HepG2 (cell line): ENCODE results near the gene XIAP. TPM values are rescaled to one million over a fixed set of nuclear protein-coding genes. Genes with fewer than 3 reads are reported as not detected.

Experiments
- ASH2L ChIP-seq: fragments of 300-600, 200-600 bp; sonication (generic); IDR thresholded peaks from 2 replicates; pipeline ENCODE4 v1.7.0; 2017; ENCODE audit warnings: low read depth, mild to moderate bottlenecking, moderate library complexity, mixed read lengths, low read length; ENCODE audit not compliant: insufficient read length
- CAMTA2 ChIP-seq: sonication (generic); formaldehyde crosslinking; IDR thresholded peaks from 2 replicates; pipeline ENCODE4 v1.4.0; 2020; ENCODE audit warnings: mild to moderate bottlenecking, missing genetic modification reagents, borderline replicate concordance
- CC2D1A ChIP-seq: sonication (generic); formaldehyde crosslinking; IDR thresholded peaks from 2 replicates; pipeline ENCODE4 v1.8.1; 2023; ENCODE audit warnings: mild to moderate bottlenecking, missing genetic modification reagents
- CREB1 ChIP-seq, 2 experiments: fragments of 450-650 bp in 1 of 2; IDR thresholded peaks; 2 replicates each; pipeline ENCODE4 v1.6.1; 2016 to 2017; ENCODE audit warnings: control low read depth in 1 of 2, mild to moderate bottlenecking in 1 of 2, missing compliant biosample characterization in 1 of 2, missing genetic modification characterization in 1 of 2
- DMAP1 ChIP-seq: IDR thresholded peaks from 2 replicates; pipeline ENCODE4 v1.6.1; 2016
- MTF2 ChIP-seq: sonication (generic); formaldehyde crosslinking; IDR thresholded peaks from 2 replicates; pipeline ENCODE4 v1.5.0; 2020; ENCODE audit warnings: missing genetic modification reagents, borderline replicate concordance
- MXI1 ChIP-seq: IDR thresholded peaks from 3 replicates; pipeline ENCODE4 v1.6.1; 2012; ENCODE audit warnings: low read depth, low read length, inconsistent platforms, borderline replicate concordance
- SPEN ChIP-seq: sonication (generic); formaldehyde crosslinking; IDR thresholded peaks from 2 replicates; pipeline ENCODE4 v1.5.1; 2020; ENCODE audit warnings: low read depth, mild to moderate bottlenecking, missing genetic modification reagents
- SSRP1 ChIP-seq: IDR thresholded peaks from 2 replicates; pipeline ENCODE4 v1.6.1; 2016; ENCODE audit warnings: control low read depth
- U2AF1 ChIP-seq: fragments of 200-400 bp; formaldehyde crosslinking; optimal IDR thresholded peaks from 2 replicates; pipeline ENCODE3; 2017; ENCODE audit warnings: mild to moderate bottlenecking, low read depth, low read length
- YEATS4 ChIP-seq: sonication (generic); formaldehyde crosslinking; IDR thresholded peaks from 2 replicates; pipeline ENCODE4 v1.4.0; 2020; ENCODE audit warnings: missing genetic modification reagents, borderline replicate concordance
- ZNF101 ChIP-seq: sonication (generic); formaldehyde crosslinking; IDR thresholded peaks from 2 replicates; pipeline ENCODE4 v1.4.0; 2020; ENCODE audit warnings: mild to moderate bottlenecking, low read depth, missing genetic modification reagents, borderline replicate concordance
- ZNF549 ChIP-seq: sonication (generic); formaldehyde crosslinking; IDR thresholded peaks from 2 replicates; pipeline ENCODE4 v1.5.0; 2020; ENCODE audit warnings: missing genetic modification reagents
- ZNF644 ChIP-seq: IDR thresholded peaks from 2 replicates; pipeline ENCODE4 v1.6.1; 2016; ENCODE audit warnings: low read depth
- ZNF747 ChIP-seq: sonication (generic); formaldehyde crosslinking; IDR thresholded peaks from 2 replicates; pipeline ENCODE4 v1.8.1; 2023; ENCODE audit warnings: missing genetic modification reagents, mild to moderate bottlenecking, borderline replicate concordance
- ZNF775 ChIP-seq: sonication (generic); formaldehyde crosslinking; IDR thresholded peaks from 2 replicates; pipeline ENCODE4 v1.4.0; 2020; ENCODE audit warnings: missing genetic modification reagents, mild to moderate bottlenecking, moderate library complexity, borderline replicate concordance
- polyA plus RNA-seq, 8 experiments: library from polyadenylated mRNA; depleted of rRNA in 3 of 8; stranded (reverse) in 7 of 8; unstranded in 1 of 8; fragments of >200 nt; fragmentation: Illumina TruSeq in 4 of 8; extraction: Trizol in 4 of 8; gene quantifications; 2 replicates each; pipeline versions ENCODE4 v1.2.1 to v1.2.3, GENCODE V29; 2011 to 2016; ENCODE audit warnings: low read depth in 4 of 8, missing spikeins in 1 of 8, mixed read lengths in 1 of 8; ENCODE audit not compliant: insufficient read depth in 1 of 8
- total RNA-seq, 5 experiments: library from RNA; depleted of rRNA; stranded (reverse); fragments of >200 nt; fragmentation: Illumina TruSeq; extraction: Trizol; gene quantifications; 2 replicates each; pipeline ENCODE4 v1.2.3, GENCODE V29; 2016; ENCODE audit warnings: low read depth in 1 of 5
- TF ChIP-seq, protein P1 (sequence below): sonication (generic); formaldehyde crosslinking; IDR thresholded peaks from 2 replicates; pipeline ENCODE4 v1.4.0; 2020; ENCODE audit warnings: missing genetic modification reagents
- TF ChIP-seq, protein P2 (sequence below): sonication (generic); formaldehyde crosslinking; IDR thresholded peaks from 2 replicates; pipeline ENCODE4 v1.4.0; 2020; ENCODE audit warnings: missing genetic modification reagents
- TF ChIP-seq, protein P3 (sequence below): sonication (generic); formaldehyde crosslinking; IDR thresholded peaks from 2 replicates; pipeline ENCODE4 v1.4.0; 2020; ENCODE audit warnings: missing genetic modification reagents
- TF ChIP-seq, protein P4 (sequence below): sonication (generic); formaldehyde crosslinking; IDR thresholded peaks from 2 replicates; pipeline ENCODE4 v1.5.0; 2020; ENCODE audit warnings: missing genetic modification reagents
- TF ChIP-seq, protein P5 (sequence below): IDR thresholded peaks from 2 replicates; pipeline ENCODE4 v1.4.0; 2020; ENCODE audit warnings: mild to moderate bottlenecking, missing genetic modification reagents

The XIAP gene
- total and polyA plus RNA-seq, 2 of the 13 experiments (the other 11 are each of a cell fraction or from before 2014, with no cell fraction given): 12.9 to 29.5 TPM

DNA sequence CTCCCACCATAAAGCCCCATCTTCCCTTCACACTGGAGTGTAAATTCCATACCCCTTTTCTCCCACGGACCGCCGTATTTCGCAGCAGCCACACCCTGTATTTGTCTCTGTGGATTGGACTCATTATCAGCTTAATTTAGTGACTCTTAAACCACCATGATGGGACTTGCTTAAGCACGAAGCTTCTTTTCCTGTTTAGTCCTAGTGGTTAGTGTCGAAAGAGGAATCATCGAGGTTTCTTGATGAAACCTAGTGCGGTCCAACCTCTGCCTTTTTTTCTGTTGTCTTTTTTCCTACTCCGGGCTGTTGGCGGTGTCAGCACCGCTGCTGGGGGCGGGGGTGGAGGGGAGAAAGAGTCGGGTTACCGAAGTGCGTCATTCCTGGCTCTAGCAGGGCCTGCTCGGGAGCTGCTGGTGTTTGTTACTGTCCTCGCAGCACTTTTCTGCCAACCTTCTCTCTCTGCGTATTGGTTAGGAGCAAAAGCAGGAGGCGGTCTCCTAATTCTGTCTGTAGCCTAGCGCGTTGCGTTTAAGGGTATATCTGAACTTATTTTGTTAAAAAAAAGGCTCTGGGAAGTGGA lies 103.0 kb downstream of the XIAP start (continued):
- no peak for TF ChIP-seq DMAP1 (CRISPR knock-in tag)
- TF ChIP-seq, protein P1, sequence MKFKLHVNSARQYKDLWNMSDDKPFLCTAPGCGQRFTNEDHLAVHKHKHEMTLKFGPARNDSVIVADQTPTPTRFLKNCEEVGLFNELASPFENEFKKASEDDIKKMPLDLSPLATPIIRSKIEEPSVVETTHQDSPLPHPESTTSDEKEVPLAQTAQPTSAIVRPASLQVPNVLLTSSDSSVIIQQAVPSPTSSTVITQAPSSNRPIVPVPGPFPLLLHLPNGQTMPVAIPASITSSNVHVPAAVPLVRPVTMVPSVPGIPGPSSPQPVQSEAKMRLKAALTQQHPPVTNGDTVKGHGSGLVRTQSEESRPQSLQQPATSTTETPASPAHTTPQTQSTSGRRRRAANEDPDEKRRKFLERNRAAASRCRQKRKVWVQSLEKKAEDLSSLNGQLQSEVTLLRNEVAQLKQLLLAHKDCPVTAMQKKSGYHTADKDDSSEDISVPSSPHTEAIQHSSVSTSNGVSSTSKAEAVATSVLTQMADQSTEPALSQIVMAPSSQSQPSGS (CRISPR knock-in tag): 0 out of 2 replicates have a peak, but pooled peaks have one; percentile 19
- no peak for TF ChIP-seq ZNF775 (CRISPR knock-in tag)
- TF ChIP-seq, protein P2, sequence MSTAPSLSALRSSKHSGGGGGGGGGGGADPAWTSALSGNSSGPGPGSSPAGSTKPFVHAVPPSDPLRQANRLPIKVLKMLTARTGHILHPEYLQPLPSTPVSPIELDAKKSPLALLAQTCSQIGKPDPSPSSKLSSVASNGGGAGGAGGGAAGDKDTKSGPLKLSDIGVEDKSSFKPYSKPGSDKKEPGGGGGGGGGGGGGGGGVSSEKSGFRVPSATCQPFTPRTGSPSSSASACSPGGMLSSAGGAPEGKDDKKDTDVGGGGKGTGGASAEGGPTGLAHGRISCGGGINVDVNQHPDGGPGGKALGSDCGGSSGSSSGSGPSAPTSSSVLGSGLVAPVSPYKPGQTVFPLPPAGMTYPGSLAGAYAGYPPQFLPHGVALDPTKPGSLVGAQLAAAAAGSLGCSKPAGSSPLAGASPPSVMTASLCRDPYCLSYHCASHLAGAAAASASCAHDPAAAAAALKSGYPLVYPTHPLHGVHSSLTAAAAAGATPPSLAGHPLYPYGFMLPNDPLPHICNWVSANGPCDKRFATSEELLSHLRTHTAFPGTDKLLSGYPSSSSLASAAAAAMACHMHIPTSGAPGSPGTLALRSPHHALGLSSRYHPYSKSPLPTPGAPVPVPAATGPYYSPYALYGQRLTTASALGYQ (CRISPR knock-in tag): no peak
- no peak for TF ChIP-seq ZNF644 (CRISPR knock-in tag)
- TF ChIP-seq SSRP1: no peak
- no peak for TF ChIP-seq U2AF1
- no peak for TF ChIP-seq CC2D1A (CRISPR knock-in tag)
- TF ChIP-seq, protein P3, sequence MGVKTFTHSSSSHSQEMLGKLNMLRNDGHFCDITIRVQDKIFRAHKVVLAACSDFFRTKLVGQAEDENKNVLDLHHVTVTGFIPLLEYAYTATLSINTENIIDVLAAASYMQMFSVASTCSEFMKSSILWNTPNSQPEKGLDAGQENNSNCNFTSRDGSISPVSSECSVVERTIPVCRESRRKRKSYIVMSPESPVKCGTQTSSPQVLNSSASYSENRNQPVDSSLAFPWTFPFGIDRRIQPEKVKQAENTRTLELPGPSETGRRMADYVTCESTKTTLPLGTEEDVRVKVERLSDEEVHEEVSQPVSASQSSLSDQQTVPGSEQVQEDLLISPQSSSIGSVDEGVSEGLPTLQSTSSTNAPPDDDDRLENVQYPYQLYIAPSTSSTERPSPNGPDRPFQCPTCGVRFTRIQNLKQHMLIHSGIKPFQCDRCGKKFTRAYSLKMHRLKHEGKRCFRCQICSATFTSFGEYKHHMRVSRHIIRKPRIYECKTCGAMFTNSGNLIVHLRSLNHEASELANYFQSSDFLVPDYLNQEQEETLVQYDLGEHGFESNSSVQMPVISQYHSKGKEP (CRISPR knock-in tag): no peak
- TF ChIP-seq SPEN: no peak
- TF ChIP-seq ASH2L: peak; percentile 31
- no peak for TF ChIP-seq ZNF101
- TF ChIP-seq, protein P4, sequence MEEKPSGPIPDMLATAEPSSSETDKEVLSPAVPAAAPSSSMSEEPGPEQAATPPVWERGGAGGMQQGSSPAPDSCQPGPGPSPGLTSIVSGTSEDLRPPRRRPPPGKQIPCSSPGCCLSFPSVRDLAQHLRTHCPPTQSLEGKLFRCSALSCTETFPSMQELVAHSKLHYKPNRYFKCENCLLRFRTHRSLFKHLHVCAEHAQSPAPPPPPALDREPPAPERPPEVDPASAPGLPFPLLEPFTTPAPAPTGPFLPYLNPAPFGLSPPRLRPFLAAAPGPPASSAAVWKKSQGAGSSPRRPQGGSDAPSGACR (CRISPR knock-in tag): no peak
- TF ChIP-seq MXI1: peak; percentile 38; the same call in 1 of the 3 replicates
- TF ChIP-seq CAMTA2 (CRISPR knock-in tag): no peak
- peak; percentile 46; the same call in 1 of the 2 replicates for TF ChIP-seq CREB1 (IDR thresholded peaks at IDR 0.05)
- no peak; the same call in 1 of the 2 replicates for TF ChIP-seq CREB1 (CRISPR knock-in tag; IDR thresholded peaks at IDR 0.05)
- TF ChIP-seq YEATS4 (CRISPR knock-in tag): no peak
- TF ChIP-seq ZNF747 (CRISPR knock-in tag): no peak
- TF ChIP-seq, protein P5, sequence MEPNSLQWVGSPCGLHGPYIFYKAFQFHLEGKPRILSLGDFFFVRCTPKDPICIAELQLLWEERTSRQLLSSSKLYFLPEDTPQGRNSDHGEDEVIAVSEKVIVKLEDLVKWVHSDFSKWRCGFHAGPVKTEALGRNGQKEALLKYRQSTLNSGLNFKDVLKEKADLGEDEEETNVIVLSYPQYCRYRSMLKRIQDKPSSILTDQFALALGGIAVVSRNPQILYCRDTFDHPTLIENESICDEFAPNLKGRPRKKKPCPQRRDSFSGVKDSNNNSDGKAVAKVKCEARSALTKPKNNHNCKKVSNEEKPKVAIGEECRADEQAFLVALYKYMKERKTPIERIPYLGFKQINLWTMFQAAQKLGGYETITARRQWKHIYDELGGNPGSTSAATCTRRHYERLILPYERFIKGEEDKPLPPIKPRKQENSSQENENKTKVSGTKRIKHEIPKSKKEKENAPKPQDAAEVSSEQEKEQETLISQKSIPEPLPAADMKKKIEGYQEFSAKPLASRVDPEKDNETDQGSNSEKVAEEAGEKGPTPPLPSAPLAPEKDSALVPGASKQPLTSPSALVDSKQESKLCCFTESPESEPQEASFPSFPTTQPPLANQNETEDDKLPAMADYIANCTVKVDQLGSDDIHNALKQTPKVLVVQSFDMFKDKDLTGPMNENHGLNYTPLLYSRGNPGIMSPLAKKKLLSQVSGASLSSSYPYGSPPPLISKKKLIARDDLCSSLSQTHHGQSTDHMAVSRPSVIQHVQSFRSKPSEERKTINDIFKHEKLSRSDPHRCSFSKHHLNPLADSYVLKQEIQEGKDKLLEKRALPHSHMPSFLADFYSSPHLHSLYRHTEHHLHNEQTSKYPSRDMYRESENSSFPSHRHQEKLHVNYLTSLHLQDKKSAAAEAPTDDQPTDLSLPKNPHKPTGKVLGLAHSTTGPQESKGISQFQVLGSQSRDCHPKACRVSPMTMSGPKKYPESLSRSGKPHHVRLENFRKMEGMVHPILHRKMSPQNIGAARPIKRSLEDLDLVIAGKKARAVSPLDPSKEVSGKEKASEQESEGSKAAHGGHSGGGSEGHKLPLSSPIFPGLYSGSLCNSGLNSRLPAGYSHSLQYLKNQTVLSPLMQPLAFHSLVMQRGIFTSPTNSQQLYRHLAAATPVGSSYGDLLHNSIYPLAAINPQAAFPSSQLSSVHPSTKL: peak; percentile 12; the same call in 1 of the 2 replicates
- no peak for TF ChIP-seq MTF2
- TF ChIP-seq ZNF549 (CRISPR knock-in tag): no peak
